Measurements from ENCODE around the gene RGMB. TPM values are rescaled to one million over a fixed set of nuclear protein-coding genes. Genes with fewer than 3 reads are reported as not detected.

Gene RGMB
- total RNA-seq, 1 experiment from 2014 or later = 19.3 TPM

- TF ChIP-seq, protein P1, sequence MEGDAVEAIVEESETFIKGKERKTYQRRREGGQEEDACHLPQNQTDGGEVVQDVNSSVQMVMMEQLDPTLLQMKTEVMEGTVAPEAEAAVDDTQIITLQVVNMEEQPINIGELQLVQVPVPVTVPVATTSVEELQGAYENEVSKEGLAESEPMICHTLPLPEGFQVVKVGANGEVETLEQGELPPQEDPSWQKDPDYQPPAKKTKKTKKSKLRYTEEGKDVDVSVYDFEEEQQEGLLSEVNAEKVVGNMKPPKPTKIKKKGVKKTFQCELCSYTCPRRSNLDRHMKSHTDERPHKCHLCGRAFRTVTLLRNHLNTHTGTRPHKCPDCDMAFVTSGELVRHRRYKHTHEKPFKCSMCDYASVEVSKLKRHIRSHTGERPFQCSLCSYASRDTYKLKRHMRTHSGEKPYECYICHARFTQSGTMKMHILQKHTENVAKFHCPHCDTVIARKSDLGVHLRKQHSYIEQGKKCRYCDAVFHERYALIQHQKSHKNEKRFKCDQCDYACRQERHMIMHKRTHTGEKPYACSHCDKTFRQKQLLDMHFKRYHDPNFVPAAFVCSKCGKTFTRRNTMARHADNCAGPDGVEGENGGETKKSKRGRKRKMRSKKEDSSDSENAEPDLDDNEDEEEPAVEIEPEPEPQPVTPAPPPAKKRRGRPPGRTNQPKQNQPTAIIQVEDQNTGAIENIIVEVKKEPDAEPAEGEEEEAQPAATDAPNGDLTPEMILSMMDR (conservative IDR thresholded peaks at IDR 0.05) = no peak
- Histone ChIP-seq H3K27me3 (ENCODE audit: insufficient read depth, low read length) (no peaks in the 10 kb centered on the region), H2BK5ac (ENCODE audit: insufficient read length, low read length) (no peak overlapping the region), H2BK15ac (ENCODE audit: low read depth, low read length) (no peak overlapping the region), H3K18ac (ENCODE audit: insufficient read length, low read depth, low read length) (no peak overlapping the region), H3K4me2 (ENCODE audit: insufficient read depth, insufficient read length, low read length) (no peak overlapping the region), H4K5ac (ENCODE audit: insufficient read length, low read depth, low read length) (no peak overlapping the region), H4K8ac (replicated peaks; ENCODE audit: insufficient read length, low read depth, low read length) (no peak overlapping the region), H2AK5ac (ENCODE audit: insufficient read length, low read length) (no peak overlapping the region), H3K9me3 (ENCODE audit: control insufficient read depth, low read depth, low read length) (no peaks in the 10 kb centered on the region), H3K23ac (ENCODE audit: insufficient read length, low read depth, low read length) (no peak overlapping the region), H3K4me1 (ENCODE audit: insufficient read depth, low read length) (peaks cover 2% of the 10 kb centered on the region; the same call in 1 of the 2 replicates), H2BK12ac (ENCODE audit: insufficient read length, low read depth, low read length) (no peak overlapping the region), H3K9ac (ENCODE audit: extremely low read depth, insufficient read length, low read length) (no peak overlapping the region), H4K91ac (ENCODE audit: insufficient read length, low read depth, low read length) (no peak overlapping the region), H3K4ac (ENCODE audit: low read depth, low read length) (no peak overlapping the region), H3K56ac (ENCODE audit: insufficient read length, low read depth, low read length) (no peak overlapping the region), H3K79me1 (ENCODE audit: insufficient read depth, low read depth, low read length, poor library complexity, severe bottlenecking) (no peaks in the 10 kb centered on the region), H2BK120ac (ENCODE audit: low read depth, low read length, poor library complexity, severe bottlenecking) (no peak overlapping the region), H2BK20ac (ENCODE audit: low read depth, low read length, poor library complexity, severe bottlenecking) (no peak overlapping the region), H3T11ph (ENCODE audit: low read length) (no peak overlapping the region), H3K27ac (ENCODE audit: insufficient read length, low read depth, low read length) (no peak overlapping the region), H3K14ac (ENCODE audit: insufficient read depth, low read length) (no peak overlapping the region), H2AFZ (ENCODE audit: low read length) (no peak overlapping the region), H3K79me2 (ENCODE audit: insufficient read depth, low read length) (no peaks in the 10 kb centered on the region), H4K20me1 (ENCODE audit: control insufficient read depth, insufficient read depth, insufficient read length) (no peaks in the 10 kb centered on the region), H3K23me2 (ENCODE audit: insufficient read length, low read depth, low read length, poor library complexity, severe bottlenecking) (no peaks in the 10 kb centered on the region)
- Mint-ChIP-seq H3K27me3 (ENCODE audit: low read depth) (no peaks in the 10 kb centered on the region), H3K9me3 (peaks cover 7 to 10% of the 10 kb centered on the region in 2 experiments; a peak in 4 of 5 replicates), H3K27ac (no peak overlapping the region), H3K4me1 (peaks cover 17% of the 10 kb centered on the region in 2 experiments), H3K4me3 (no peak overlapping the region), H3K36me3 (ENCODE audit: insufficient read depth in 1 of 3, low read depth in 3 of 3) (peaks cover 1 to 5% (median 2%) of the 10 kb centered on the region in 3 experiments; a peak in 5 of 7 replicates)
- no CpG with 5 or more reads among the region's 2 CpGs for WGBS (ENCODE audit: extremely low coverage, insufficient read length, low lambda C conversion rate)
- DNase-seq = no peak
Observed at GRCh38 chr5:98757978-98758377, 15.5 kb upstream of the RGMB start.
